Measurements from ENCODE around the gene PPIA.
A peak's percentile ranks its signal among the peaks of the same experiment; 100 is the strongest.

Gene PPIA

DNA sequence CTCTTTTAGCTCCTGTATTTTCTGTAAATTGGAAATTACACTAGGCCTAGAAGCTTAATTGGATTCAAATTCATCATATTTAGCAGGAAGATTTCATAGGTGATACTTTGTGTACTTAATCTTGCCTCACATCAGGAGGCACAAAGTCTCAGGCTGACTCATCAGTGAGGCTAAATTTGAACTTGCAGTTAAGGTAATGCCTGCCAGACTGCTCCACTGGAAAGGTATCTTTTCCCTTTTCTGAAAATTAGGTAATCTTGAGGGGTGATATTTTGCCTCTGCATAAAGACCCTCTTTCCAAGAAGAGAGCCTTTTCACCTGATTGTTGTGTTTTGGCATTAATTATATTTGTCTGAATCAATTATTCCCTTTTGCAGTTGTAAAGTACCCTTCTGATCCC is 14.6 kb downstream of the PPIA start:
- no peaks in the 10 kb centered on the region for H3K36me3 ChIP-seq (replicated peaks; ENCODE audit: low read depth, low read length)
- peaks cover 4% of the 10 kb centered on the region for H3K4me1 ChIP-seq (ENCODE audit: low read length)
- H3K27ac ChIP-seq (ENCODE audit: low read length): no peak overlapping the region
- no peaks in the 10 kb centered on the region for H3K27me3 ChIP-seq (ENCODE audit: low read depth, low read length)
- H3K79me2 ChIP-seq (ENCODE audit: low read length): no peaks in the 10 kb centered on the region
- no peak overlapping the region for H3K9ac ChIP-seq (ENCODE audit: low read length)
- H2AFZ ChIP-seq (ENCODE audit: low read depth, low read length): no peak overlapping the region
- no peaks in the 10 kb centered on the region for H4K20me1 ChIP-seq (ENCODE audit: insufficient read depth, low read length)
- no peak overlapping the region for H3K4me2 ChIP-seq (ENCODE audit: low read length)
- H3K4me3 ChIP-seq (ENCODE audit: low read length): no peak overlapping the region
- no peaks in the 10 kb centered on the region for H3K9me3 ChIP-seq (ENCODE audit: insufficient read depth, low read length)
- no peak for TF ChIP-seq EZH2phosphoT487 (IDR thresholded peaks at IDR 0.05; ENCODE audit: low read depth)
- TF ChIP-seq, protein P1, sequence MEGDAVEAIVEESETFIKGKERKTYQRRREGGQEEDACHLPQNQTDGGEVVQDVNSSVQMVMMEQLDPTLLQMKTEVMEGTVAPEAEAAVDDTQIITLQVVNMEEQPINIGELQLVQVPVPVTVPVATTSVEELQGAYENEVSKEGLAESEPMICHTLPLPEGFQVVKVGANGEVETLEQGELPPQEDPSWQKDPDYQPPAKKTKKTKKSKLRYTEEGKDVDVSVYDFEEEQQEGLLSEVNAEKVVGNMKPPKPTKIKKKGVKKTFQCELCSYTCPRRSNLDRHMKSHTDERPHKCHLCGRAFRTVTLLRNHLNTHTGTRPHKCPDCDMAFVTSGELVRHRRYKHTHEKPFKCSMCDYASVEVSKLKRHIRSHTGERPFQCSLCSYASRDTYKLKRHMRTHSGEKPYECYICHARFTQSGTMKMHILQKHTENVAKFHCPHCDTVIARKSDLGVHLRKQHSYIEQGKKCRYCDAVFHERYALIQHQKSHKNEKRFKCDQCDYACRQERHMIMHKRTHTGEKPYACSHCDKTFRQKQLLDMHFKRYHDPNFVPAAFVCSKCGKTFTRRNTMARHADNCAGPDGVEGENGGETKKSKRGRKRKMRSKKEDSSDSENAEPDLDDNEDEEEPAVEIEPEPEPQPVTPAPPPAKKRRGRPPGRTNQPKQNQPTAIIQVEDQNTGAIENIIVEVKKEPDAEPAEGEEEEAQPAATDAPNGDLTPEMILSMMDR (IDR thresholded peaks at IDR 0.05; ENCODE audit: low read depth, low read length): no peak

DNA sequence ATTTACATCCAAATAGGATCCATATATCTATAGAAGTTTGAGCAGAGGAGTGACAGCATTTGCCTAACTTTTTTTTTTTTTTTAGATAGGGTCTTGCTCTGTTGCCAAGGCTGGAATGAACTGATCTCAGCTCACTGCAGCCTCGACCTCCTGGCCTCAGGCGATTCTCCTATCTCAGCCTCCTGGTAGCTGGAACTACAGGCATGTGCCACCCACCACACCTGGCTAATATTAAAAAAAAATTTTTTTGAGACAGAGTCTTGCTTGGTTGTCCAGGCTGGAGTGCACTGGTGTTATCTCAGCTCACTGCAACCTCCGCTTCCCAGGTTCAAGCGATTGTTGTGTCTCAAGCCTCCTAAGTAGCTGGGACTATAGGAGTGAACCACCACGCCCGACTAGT is 15.1 kb downstream of the PPIA start:
- Histone ChIP-seq H4K20me1 (ENCODE audit: insufficient read depth, low read length) (no peaks in the 10 kb centered on the region), H3K4me3 (ENCODE audit: low read length) (no peak overlapping the region), H3K4me2 (ENCODE audit: low read length) (no peak overlapping the region), H3K79me2 (ENCODE audit: low read length) (no peaks in the 10 kb centered on the region), H3K27me3 (ENCODE audit: low read depth, low read length) (no peaks in the 10 kb centered on the region), H3K27ac (ENCODE audit: low read length) (no peak overlapping the region), H2AFZ (ENCODE audit: low read depth, low read length) (no peak overlapping the region), H3K36me3 (replicated peaks; ENCODE audit: low read depth, low read length) (no peaks in the 10 kb centered on the region), H3K9ac (ENCODE audit: low read length) (no peak overlapping the region), H3K4me1 (ENCODE audit: low read length) (peaks cover 4% of the 10 kb centered on the region), H3K9me3 (ENCODE audit: insufficient read depth, low read length) (no peaks in the 10 kb centered on the region)
- TF ChIP-seq EZH2phosphoT487 (IDR thresholded peaks at IDR 0.05; ENCODE audit: low read depth): no peak
- TF ChIP-seq, protein P1 (IDR thresholded peaks at IDR 0.05; ENCODE audit: low read depth, low read length): no peak

DNA sequence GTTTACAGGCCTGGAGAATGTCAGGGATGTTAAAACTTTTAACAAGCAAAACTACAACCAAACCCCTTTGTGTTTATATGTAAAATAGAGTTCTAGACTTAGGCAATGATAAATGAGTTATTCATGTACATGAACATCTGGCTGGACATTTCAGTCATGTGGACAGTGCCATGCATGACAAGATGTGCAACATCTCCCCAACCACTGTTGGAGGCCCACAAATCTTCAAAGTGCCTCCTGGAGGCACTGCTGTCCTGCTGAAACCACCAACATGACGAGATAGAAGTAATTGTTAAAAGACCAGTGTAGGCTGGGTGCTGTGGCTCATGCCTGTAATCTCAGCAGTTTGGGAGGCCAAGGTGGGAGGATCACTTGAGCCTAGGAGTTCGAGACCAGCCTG is 18.4 kb downstream of the PPIA start:
- Histone ChIP-seq H2AFZ (ENCODE audit: low read depth, low read length) (no peak overlapping the region), H3K36me3 (replicated peaks; ENCODE audit: low read depth, low read length) (no peaks in the 10 kb centered on the region), H3K9ac (ENCODE audit: low read length) (no peak overlapping the region), H3K27me3 (ENCODE audit: low read depth, low read length) (no peaks in the 10 kb centered on the region), H3K79me2 (ENCODE audit: low read length) (no peaks in the 10 kb centered on the region), H3K4me3 (ENCODE audit: low read length) (no peak overlapping the region), H3K9me3 (ENCODE audit: insufficient read depth, low read length) (no peaks in the 10 kb centered on the region), H3K4me2 (ENCODE audit: low read length) (no peak overlapping the region), H3K27ac (ENCODE audit: low read length) (no peak overlapping the region), H4K20me1 (ENCODE audit: insufficient read depth, low read length) (no peaks in the 10 kb centered on the region), H3K4me1 (ENCODE audit: low read length) (peaks cover 4% of the 10 kb centered on the region)
- TF ChIP-seq EZH2phosphoT487 (IDR thresholded peaks at IDR 0.05; ENCODE audit: low read depth): no peak
- TF ChIP-seq, protein P1 (IDR thresholded peaks at IDR 0.05; ENCODE audit: low read depth, low read length): peak; percentile 29

DNA sequence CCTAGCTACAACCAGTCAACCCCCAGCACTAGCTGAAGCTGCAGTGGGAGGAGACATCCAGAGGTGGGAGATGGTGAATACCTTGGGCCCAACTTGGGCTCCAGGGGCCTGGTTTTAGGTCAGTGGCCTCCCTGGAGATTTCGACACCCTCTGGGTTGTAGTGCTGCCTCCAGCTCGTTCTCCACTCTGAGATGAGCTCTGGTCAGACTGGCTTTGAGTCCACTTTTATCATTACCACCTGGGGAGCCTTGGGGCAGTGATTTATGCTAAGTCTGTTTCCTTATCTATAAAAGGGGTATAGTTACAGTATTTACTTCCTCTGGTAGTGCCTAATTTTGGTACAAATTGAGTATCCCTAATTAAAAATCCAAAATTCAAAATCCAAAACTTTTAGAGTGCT is 22.8 kb downstream of the PPIA start:
- H4K20me1 ChIP-seq (ENCODE audit: insufficient read depth, low read length): 0 out of 2 replicates have a peak, but pooled peaks cover under 1% of the 10 kb centered on the region
- no peak for TF ChIP-seq EZH2phosphoT487 (IDR thresholded peaks at IDR 0.05; ENCODE audit: low read depth)
- TF ChIP-seq, protein P1 (IDR thresholded peaks at IDR 0.05; ENCODE audit: low read depth, low read length): no peak

More for the DNA sequence above, 22.8 kb downstream of the PPIA start:
- no peak overlapping the region for H3K27ac ChIP-seq (ENCODE audit: low read length)
- no peaks in the 10 kb centered on the region for H3K79me2 ChIP-seq (ENCODE audit: low read length)
- H3K9me3 ChIP-seq (ENCODE audit: insufficient read depth, low read length): no peaks in the 10 kb centered on the region
- H3K9ac ChIP-seq (ENCODE audit: low read length): no peak overlapping the region
- no peaks in the 10 kb centered on the region for H3K27me3 ChIP-seq (ENCODE audit: low read depth, low read length)
- H3K4me2 ChIP-seq (ENCODE audit: low read length): no peak overlapping the region
- no peaks in the 10 kb centered on the region for H3K36me3 ChIP-seq (replicated peaks; ENCODE audit: low read depth, low read length)
- H3K4me3 ChIP-seq (ENCODE audit: low read length): no peak overlapping the region
- no peak overlapping the region for H2AFZ ChIP-seq (ENCODE audit: low read depth, low read length)
- no peaks in the 10 kb centered on the region for H3K4me1 ChIP-seq (ENCODE audit: low read length)

All from OCI-LY3 (cell line).